HG02981 (cell line): Measurements from ENCODE around the gene DPP6.

Experiments used
- ATAC-seq: cut with Tn5 transposase; IDR thresholded peaks from one replicate; pipeline ENCODE4 v1.9.1; 2021; ENCODE audit warnings: mild to moderate bottlenecking, moderate library complexity; ENCODE audit not compliant: unreplicated experiment

Gene DPP6

GRCh38 chr7:154332811-154333580 is 280.8 kb downstream of the DPP6 start:
- no peak for ATAC-seq

DNA sequence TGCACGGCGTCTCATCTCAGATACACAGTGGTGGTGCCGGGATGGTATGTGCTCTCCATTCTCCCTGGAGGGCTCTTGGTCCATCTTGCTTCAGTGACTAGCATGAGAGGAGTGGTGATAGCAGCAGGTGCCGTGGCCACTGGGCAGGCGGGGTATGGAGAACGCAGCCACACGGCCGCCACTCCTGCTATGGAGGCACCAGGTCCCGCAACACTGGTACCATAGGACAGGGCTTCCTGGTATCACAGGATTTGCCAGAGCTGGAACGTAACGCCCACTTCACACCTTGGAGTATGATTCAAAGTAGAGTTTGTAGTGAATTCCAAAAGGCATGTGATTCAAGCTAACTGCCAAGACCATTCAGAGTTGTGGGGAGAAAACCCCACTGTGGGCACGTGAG is 284.1 kb downstream of the DPP6 start:
- ATAC-seq, result no peak

DNA sequence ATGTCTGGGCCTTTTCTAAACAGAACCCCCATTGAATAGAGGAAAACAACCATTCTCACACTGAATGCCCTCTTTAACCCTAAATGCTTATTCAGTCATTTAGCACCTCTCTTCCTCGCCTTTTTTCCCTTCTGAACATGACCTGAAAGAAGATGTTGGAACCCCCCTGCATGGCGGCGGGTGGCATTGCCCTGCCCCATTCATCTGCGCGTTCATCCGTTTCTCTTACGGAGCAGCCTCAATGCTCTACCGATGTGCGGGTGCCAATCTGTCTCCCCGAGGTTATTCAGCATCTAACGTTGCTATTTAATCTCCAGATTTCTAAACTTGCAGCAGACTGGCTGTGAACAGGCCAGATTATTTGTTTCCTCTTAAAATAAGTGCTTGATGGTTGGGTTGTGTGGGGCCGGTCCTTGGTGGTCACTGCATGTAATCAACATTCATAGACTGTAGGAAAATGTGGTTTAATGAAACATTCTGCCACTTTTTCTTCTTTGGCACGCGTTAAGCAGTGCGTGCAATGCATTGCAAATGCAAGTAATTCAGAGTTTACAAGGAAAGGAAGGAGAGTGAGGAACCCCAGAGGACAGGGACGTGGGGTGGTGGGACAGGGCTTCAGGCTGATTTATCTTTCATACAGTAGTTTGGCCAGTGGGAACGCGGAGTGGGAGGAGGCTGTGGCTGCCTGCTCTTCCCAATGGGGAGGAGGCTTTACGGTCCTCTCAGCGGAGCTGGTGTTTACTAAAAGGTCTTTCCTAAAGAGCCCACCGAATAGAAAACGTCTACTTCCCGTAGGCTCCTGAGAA is 286.7 kb downstream of the DPP6 start:
- no peak for ATAC-seq

DNA sequence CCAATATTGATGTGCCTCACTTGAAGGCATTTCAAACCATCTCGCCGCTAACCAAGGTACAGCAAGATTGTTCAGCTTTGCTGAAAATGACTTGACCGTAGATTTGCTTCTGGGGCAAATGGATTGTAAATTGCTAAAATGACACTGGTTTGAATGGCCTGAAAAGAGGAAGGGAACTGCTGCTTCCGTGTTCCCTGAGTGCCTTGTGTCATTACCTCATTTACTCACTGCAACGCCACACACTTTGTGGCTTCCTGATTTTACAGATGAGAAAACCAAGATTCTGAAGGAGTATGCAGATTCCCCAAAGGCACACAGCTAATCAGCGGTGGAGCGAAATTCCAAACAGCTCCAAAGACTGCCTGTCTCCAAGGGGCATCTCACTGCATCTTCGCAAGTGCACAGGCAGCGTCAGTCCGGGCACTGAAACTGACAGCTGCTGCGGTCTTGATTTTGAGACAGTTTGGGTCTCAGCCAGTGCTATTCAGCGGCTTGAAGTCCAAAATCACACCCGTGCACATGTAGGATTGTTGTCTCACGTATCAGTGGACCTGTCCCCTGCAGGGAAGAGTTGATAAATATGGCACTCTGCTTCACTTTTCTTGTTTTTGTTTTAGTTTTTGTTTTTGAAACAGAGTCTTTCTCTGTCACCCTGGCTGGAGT is 290.9 kb downstream of the DPP6 start:
- no peak for ATAC-seq

- no peak for ATAC-seq
Observed at GRCh38 chr7:154343778-154344412, 291.7 kb downstream of the DPP6 start.

DNA sequence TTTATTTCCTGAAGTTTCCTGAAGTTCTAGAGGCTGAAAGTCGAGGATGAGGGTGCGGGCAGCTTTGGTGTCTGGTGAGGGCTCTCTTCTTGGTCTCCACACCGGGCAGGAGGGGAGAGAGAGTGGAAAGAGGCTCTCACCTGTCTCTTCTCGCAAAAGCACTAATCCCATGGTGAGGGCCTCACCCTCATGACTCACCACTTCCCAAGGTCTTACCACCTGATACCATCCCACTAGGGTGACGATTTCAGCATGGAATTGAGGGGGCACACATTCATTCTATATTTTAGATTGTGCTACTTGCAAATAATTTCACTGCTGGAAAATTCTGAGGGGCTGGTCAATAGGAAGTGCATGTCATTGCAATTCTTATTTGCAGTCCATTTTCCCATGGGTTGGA is 292.9 kb downstream of the DPP6 start:
- ATAC-seq, result no peak

DNA sequence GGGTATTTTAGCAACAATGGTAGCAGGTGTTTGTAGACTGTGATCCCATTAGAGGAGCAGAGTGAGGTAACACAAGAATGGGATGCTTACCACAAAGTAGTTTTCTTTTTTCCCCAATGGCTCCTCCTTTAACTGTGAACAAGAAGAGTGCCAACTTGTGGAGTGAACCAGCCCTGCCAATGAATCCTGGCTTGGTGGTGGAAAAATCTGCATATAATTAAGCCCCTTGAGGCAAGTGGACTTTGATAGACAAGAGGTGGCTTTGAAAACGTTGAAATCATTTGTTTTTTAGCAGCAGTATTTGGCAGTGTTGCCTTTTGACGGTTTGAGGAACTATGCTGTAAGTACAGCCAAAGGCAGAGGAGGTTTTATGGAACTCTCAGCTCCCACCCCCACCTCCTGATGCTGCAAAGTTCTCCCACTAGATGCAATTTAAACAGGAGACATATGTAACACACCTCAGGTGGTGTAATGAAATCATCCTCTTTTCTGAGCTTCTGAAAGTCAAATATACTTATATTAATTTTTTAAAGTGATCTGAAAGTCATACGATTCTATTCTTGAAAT is 295.6 kb downstream of the DPP6 start:
- no peak for ATAC-seq

DNA sequence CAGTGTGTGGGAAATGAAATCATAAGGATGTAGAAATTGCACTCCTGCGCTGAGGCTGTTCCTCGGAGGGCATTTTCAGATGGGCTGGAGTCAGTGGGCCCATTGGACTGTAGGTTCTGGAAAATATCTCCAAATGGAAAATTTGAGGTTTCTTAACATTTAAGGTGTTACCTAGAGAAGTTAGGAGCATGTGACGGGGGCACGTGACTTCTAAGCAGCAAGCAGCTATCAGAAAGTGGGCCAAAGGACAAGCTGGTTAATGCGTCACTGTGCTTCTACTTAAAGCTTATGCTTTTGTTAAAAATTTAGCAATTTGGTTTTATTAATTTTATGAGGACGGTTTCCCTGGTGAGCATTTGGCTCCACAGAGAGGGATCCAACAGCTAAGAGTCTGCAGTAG is 298.7 kb downstream of the DPP6 start:
- no peak for ATAC-seq

DNA sequence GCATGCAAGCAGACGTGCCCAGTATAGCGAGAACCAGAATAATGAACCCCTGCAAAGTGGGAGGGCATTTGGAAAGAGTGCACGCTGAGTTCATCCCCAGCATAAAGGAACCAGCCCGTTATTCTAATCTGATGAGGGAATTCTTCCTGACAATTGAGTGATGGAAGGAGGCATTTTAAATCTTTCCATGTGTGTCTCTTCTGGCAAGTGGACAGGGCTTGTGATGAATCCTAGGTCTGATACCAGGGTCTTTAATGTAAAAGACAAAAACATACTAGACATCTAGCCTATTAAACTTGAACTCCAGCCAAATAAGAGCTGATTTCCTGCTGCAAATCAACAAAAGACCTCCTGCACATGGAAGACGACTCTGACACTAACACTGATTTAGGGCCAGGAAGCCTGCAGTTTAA is 301.2 kb downstream of the DPP6 start:
- ATAC-seq, result no peak

DNA sequence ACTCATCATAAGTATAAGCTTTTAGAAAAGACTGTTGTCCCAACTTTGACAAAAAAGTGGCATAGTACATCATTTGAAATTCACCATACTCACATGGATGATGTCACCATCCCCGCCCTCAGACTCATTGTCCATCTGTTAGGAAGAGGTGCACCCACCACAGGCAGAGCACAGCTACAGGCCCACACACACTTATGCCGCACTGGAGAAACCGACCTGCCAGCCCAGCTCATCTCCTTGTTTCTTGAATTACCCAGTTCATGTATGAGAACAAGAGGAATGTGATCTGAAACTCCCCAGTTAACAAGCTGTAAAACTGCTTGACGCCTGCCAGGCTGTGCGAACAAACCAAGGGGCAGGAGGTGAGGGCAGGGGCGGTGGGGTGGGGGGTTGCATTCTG is 312.0 kb downstream of the DPP6 start:
- no peak for ATAC-seq

DNA sequence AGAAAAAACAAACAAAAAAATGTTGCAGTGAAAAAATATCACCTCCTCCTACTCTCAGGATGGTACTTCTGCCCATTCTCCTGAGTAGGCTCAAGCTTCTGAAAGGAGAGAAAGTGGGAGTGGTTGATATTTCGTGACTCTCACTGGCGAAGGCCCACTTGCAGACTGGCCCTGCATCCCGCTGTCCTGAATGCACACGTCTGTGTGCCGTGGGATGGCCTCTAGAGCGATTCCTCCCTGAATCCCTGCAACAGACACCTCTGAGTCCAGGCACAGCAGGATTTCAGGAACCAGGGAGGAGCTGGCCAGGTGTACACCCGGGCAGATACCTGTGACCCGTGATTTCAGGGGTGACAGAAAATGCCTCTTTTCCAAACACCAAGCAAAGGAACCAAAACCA is 319.2 kb downstream of the DPP6 start:
- ATAC-seq, result no peak

DNA sequence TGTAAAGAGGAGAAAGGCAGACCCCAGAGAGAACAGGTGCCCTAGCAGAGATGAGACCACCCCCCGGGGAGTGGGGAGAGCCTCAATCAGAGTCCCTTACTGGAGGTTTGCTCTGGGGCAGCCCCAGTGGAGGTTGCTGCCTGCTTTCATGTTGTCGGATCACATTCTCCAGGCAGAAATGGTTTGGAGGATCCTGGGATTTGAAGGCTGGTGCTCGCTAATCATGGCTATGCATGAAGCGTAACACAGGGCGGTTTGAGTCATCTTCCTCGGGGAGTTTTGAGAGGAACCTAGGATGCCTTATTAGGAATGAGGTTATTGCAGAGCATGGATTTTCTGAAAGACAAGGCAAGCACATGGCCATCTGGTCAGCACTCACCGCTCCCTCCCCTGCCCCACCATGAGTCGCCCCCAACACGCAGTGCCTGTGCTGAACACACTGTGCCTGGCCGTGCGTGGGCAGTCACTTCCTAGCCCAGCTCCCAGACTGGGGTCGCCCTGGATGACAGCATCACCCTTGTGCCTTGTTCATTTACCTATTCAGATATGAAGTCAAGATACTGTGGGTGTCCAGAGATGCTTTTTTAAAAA is 319.9 kb downstream of the DPP6 start:
- ATAC-seq, result no peak

GRCh38 chr7:154373956-154374355 is 321.8 kb downstream of the DPP6 start:
- no peak for ATAC-seq

DNA sequence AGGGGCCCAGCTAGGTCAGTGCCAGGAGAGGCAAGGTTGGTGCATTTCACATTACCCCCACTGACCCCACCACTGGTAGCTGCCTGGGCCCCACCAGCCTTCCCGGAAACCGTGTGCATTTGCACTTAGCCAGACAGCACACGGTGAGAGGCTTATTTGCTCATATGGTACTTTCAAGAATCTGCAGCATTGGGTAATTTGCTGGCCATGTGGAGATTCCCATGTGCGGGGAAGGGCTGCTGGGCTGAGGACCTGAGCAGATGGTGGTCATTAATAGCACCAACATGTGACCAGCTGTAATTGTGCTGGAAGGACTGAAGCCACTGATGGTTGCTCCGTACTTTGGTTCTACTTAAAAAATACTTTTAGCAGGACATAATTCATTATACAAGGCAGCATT is 323.8 kb downstream of the DPP6 start:
- ATAC-seq, result no peak

GRCh38 chr7:154380771-154381170 is 328.6 kb downstream of the DPP6 start:
- ATAC-seq, result no peak

DNA sequence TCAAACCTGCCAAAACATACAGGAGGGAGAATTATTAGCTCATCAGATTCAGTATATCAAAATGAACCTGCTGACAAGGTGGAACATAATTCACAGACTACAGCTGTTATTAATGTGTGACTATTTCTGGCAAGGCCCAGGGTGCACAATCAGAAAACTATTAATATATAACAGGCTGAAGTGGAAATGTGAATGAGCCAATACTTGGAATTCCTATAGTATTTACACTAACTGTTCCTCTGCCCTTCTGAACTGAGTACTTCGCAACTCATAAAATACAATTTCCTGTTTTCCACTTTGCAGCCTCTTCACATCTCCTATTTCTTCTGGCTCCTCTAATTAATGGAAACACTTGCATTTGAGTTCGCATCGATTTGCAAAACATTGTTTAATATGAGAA is 330.8 kb downstream of the DPP6 start:
- ATAC-seq, result no peak

GRCh38 chr7:154385214-154385613 is 333.0 kb downstream of the DPP6 start:
- no peak for ATAC-seq

DNA sequence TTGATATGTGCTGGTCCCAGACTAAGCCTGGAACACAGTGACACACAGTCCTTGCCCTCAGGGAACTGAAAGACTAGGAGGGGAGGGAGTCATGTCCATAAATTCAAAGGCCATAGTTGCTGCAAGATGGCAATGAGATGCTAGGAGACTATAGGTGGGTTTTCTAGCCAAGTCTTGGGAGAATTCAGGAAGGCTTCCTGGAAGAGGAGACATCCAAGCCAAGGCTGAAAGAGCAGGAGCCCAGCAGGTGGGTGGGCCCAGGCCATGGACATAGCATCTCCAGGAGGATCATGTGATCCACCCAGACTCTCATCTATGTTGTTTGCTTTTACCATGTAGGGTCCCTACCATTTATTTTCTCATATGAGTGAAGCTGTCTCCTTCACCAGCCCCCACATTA is 335.1 kb downstream of the DPP6 start:
- ATAC-seq, result no peak

GRCh38 chr7:154388412-154388811 is 336.2 kb downstream of the DPP6 start:
- ATAC-seq, result no peak

DNA sequence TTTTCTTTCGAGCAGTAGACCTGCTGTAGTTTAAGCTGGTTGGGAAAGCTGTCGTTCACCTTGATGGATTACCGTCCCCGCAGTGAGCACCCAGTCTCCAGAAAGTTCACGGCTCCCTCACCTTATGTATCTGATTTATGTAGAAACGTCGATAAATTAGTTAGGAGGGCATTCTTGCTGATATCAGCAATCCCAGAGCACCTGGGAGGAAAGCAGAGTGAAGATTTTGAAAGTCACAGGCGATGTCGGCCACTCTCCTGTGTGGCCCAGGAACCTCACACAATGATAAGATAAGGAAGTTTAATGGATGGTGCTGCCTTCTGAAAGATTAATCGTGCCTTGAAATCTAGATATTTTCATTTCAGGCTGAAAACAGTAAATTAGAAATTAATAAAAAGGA is 336.8 kb downstream of the DPP6 start:
- no peak for ATAC-seq

GRCh38 chr7:154390961-154391360 is 338.8 kb downstream of the DPP6 start:
- no peak for ATAC-seq
